Right lobe of liver (tissue), 4 donors: ENCODE data around the gene UQCC2.

Source experiments
- POLR2A ChIP-seq: fragments of 450-650 bp; IDR thresholded peaks from one replicate; pipeline ENCODE4 v1.6.1; 2017; ENCODE audit warnings: antibody characterized with exemption, mild to moderate bottlenecking
- TF ChIP-seq, protein P1 (sequence below), 4 donors: fragments of 200-600 bp in 3 of 4; fragments of 450-650 bp in 1 of 4; IDR thresholded peaks; one replicate each; pipeline versions ENCODE4 v1.5.1 to v1.8.0; 2016 to 2022; ENCODE audit warnings: antibody characterized with exemption in 4 of 4, mild to moderate bottlenecking in 2 of 4
- donor health status: DM: no; HTN: no; CAD: no.
- donor health status: DM: no; HTN: no; CAD: no.
- donor health status: DM: no; HTN: yes; CAD: no.

DNA sequence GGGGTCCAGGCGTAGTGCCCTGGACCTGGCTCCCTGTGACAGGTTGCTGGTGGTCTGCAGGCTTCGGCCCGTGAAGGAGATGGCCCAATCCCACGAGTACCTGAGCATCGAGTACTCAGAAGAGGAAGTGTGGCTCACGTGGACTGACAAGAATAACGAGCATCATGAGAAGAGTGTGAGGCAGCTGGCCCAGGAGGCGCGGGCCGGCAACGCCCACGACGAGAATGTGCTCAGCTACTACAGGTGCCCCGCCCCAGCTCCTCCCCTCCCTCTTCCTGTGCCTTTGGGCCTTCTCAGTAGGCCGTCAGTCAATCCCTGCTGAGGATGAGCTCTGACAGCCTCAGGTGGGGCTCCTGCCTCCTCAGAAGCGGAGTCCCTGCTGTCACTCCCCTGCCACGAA, 42.6 kb downstream of the UQCC2 start:
- TF ChIP-seq, protein P1, sequence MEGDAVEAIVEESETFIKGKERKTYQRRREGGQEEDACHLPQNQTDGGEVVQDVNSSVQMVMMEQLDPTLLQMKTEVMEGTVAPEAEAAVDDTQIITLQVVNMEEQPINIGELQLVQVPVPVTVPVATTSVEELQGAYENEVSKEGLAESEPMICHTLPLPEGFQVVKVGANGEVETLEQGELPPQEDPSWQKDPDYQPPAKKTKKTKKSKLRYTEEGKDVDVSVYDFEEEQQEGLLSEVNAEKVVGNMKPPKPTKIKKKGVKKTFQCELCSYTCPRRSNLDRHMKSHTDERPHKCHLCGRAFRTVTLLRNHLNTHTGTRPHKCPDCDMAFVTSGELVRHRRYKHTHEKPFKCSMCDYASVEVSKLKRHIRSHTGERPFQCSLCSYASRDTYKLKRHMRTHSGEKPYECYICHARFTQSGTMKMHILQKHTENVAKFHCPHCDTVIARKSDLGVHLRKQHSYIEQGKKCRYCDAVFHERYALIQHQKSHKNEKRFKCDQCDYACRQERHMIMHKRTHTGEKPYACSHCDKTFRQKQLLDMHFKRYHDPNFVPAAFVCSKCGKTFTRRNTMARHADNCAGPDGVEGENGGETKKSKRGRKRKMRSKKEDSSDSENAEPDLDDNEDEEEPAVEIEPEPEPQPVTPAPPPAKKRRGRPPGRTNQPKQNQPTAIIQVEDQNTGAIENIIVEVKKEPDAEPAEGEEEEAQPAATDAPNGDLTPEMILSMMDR (IDR thresholded peaks at IDR 0.05), result no peak
- TF ChIP-seq POLR2A, result no peak
